Renal pelvis (tissue), 12 donors: ENCODE results near the gene ITGB7. TPM values are rescaled to one million over a fixed set of nuclear protein-coding genes. Genes with fewer than 3 reads are reported as not detected.

Source experiments
- DNase-seq: peaks from one replicate; pipeline ENCODE4 v3.0.0-alpha.2; 2013
- long read RNA-seq, 16 experiments: transcript quantifications; one replicate each; lab custom pipeline, GENCODE V29; 2026
- polyA plus RNA-seq, 3 donors: library from polyadenylated mRNA; unstranded; fragments of 120-200 nt; gene quantifications; one replicate each; pipeline ENCODE4 v1.2.1, GENCODE V29; 2013; ENCODE audit not compliant: insufficient read length in 3 of 3

ITGB7 gene, protein sequence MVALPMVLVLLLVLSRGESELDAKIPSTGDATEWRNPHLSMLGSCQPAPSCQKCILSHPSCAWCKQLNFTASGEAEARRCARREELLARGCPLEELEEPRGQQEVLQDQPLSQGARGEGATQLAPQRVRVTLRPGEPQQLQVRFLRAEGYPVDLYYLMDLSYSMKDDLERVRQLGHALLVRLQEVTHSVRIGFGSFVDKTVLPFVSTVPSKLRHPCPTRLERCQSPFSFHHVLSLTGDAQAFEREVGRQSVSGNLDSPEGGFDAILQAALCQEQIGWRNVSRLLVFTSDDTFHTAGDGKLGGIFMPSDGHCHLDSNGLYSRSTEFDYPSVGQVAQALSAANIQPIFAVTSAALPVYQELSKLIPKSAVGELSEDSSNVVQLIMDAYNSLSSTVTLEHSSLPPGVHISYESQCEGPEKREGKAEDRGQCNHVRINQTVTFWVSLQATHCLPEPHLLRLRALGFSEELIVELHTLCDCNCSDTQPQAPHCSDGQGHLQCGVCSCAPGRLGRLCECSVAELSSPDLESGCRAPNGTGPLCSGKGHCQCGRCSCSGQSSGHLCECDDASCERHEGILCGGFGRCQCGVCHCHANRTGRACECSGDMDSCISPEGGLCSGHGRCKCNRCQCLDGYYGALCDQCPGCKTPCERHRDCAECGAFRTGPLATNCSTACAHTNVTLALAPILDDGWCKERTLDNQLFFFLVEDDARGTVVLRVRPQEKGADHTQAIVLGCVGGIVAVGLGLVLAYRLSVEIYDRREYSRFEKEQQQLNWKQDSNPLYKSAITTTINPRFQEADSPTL
- polyA plus RNA-seq: 1 to 10 TPM; 1.7 to 1.9 (median 1.7) TPM
- long read RNA-seq, donor 1: 0 reads
- long read RNA-seq, donor 2: 0 reads
- long read RNA-seq, donor 3: 0 reads
- long read RNA-seq, donor 4: 0 reads
- long read RNA-seq, donor 5, partial matches to known transcripts: 0 of 1 reads
- long read RNA-seq, donor 5, other reads (novel, unspliced or antisense): 0 of 1 reads
- long read RNA-seq, donor 6: 0 reads
- long read RNA-seq, donor 7: 0 reads
- long read RNA-seq, donor 8, partial matches to known transcripts: 0 of 1 reads
- long read RNA-seq, donor 8, other reads (novel, unspliced or antisense): 0 of 1 reads
- long read RNA-seq, donor 9: 0 reads
- long read RNA-seq, donor 10: 0 reads
- long read RNA-seq, donor 11: 0 reads
- long read RNA-seq, donor 12: 0 reads
- long read RNA-seq, donor 13: 0 reads
- long read RNA-seq, donor 14: 0 reads
- long read RNA-seq, donor 15: 0 reads
- long read RNA-seq, donor 16: 0 reads

DNA sequence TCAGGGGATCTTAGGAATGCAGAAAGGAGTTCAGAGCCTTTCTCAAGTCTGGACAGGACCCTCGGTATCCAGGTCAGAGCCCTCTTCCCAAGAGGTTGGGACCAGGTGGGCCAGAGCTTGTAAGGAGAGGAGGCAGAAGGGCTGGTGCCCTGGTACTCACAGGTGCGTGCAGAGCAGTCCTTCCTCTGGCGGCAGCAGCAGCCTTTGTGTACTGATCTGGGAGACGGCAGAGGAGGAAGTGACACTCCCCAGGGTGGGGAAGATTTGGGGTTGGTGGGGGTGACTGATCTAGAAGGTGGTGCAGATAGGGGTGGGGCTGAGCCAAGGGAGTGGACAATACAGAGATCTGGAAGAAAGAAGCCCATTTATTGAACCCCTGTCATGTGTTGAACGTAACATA lies at the start of gene ITGB7:
TSS of gene ITGB7 (minus strand) at position 210 of the 400 bp plus-strand sequence. CDS start 6,808 bp downstream, outside the sequence.
- DNase-seq: no peak

DNA sequence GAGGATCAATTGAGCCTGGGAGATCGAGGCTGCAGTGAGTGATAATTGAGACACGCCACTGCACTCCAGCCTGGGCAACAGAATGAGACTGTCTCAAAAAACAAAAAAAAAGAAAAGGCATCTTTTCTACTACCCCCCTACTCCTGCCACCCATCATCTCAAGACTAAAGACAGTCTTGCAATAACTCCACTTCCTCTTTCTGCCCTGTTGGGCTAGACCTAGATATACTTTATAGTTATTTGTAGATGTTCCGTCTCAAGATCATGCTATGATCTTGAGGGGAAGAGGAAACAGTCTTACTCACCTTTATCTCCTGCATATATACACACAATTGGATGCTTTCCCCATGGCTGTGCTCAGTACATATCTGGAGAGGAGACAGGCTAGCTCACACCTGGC lies 48.9 kb upstream of the ITGB7 start:
- DNase-seq: no peak

DNA sequence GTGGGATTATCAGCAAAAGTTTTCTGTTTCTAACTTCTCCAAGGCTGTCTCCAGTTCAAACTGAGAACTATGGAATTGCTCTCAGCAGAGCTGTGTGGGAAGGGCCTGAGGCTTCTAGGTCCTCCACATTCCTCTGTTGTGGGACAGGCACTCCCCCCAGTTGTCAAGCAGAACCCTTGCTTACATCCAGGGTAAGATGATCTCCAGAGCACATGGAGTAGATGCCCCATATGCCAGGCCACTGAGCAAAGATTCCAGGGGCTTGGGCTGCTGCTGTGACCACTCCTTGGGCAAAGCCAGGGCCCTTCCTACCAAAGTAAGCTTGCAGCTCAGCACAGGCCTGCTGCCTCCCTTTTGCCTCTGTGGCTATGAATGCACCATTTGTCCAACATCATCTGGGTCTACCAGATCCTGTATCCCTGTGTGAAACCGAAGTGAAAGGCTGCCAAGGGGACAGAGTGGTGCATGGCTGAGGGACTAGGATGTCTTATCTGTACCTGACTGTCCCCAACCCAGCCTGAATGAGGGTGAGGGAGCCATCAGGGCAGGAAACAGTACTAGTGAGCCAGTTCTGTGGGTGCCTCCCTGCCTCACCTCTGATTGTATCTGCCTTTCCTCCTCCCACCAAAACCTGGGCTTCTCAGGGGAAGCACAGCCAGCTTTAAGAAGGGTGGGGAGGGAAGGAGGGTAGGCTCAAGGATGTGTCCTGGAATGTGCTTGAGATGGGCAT lies 47.9 kb upstream of the ITGB7 start:
- DNase-seq: no peak

DNA sequence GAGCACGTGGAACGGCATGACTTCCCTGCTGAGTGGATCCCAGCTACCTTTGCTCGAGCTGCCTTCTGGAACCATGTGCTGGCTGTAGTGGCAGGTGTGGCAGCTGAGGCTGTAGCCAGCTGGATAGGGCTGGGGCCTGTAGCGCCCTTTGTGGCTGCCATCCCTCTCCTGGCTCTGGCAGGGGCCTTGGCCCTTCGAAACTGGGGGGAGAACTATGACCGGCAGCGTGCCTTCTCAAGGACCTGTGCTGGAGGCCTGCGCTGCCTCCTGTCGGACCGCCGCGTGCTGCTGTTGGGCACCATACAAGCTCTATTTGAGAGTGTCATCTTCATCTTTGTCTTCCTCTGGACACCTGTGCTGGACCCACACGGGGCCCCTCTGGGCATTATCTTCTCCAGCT lies 46.2 kb upstream of the ITGB7 start:
- DNase-seq: no peak

DNA sequence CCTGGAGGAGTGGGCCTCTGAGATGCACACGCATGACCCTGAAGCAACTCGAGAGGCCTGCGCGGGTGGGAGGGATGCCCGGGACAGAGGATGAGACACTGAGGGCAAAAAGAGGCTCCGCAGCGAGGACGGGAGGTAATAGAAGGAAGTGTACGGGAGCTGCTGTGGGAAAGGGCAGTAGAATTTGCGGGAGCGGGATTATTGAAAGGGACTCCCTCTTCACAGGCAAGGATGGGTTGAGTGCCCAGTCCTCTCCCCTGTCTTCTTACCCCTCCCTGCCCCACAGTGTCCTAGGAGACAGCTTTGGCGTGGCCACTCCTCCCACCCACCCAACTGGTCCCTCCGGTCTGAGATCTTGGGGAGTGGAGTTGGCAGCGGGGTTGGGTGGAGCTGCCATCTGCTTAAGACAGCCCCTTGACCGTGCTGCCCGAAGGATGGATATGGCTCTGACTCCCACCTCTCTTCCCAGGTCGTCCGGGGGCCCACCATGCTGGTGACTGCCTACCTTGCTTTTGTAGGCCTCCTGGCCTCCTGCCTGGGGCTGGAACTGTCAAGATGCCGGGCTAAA lies 45.4 kb upstream of the ITGB7 start:
- DNase-seq: no peak

DNA sequence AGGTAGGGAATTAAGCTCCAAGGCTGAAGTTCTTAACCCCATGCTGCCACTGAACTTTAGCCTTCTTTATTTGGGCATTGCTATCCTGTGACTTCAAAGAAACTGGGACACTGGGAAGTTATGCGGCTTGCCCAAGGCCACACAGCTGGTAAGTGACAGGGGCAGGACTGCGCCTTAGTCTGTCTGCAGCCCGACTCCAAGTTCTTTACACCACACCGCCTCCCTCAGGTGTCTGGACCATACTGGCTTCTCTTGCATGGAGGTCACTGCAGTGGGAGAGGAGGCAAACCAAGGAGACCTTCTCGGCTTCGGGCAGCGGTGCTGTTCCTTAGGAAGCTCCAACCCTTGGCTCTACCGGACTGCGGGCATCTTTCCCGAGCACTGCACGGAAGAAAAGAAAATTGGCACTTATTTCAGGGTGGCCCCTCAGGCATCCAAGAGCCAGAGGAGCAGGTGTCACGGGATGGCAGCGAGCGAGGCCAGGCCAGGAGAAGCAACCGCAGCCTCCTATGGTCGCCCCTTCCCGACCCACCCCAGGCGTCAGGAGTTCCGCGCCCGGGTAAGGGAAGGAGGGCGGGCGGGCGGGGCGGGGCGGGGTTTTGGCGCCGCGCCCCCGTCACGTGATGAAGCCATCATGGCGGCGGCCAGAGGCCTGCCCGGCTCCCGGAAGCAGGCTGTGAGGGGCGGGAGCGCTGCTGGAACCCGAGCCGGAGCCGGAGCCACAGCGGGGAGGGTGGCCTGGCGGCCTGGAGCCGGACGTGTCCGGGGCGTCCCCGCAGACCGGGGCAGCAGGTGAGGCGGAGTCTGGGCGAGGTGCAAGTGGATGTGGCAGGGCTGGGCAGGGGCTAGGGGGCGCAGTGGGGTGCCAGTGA lies 44.7 kb upstream of the ITGB7 start:
- peak; percentile 80 for DNase-seq

DNA sequence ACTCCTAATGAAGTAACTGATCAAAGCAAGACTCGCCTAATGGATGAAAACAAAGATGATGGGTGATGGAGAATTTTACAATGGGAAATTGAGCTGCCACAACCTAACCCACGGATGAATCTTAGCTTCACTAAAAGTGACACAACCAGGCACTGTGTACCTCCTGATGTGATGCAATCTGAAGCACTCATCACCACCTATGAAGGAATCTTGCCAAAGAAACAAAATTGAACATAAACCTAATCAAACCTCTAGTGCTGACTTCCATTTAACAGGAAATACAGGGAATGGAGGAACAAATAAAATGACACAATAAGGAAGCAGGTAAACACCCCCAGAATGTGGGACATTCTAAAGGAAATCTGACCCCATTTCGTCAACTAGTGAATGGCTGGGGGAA lies 38.2 kb upstream of the ITGB7 start:
- DNase-seq: no peak

DNA sequence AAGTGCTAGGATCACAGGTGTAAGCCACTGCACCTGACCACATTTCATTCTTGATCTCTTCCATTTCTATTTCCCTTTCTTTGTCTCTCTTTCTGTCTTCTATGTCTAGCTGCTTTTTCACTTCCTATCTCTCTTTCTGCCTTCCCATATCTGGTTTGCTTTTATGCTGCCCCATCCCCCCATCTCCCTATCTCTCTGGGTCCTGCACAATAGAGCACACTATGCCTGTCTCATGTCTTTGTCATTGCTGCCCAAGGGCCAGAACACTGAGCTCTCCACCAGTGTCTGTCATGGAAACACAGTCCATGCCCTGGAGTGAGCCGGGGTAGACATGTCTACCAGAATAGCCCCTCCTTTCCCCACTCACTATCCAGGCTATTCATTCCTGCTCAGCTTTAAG lies 37.3 kb upstream of the ITGB7 start:
- no peak for DNase-seq

DNA sequence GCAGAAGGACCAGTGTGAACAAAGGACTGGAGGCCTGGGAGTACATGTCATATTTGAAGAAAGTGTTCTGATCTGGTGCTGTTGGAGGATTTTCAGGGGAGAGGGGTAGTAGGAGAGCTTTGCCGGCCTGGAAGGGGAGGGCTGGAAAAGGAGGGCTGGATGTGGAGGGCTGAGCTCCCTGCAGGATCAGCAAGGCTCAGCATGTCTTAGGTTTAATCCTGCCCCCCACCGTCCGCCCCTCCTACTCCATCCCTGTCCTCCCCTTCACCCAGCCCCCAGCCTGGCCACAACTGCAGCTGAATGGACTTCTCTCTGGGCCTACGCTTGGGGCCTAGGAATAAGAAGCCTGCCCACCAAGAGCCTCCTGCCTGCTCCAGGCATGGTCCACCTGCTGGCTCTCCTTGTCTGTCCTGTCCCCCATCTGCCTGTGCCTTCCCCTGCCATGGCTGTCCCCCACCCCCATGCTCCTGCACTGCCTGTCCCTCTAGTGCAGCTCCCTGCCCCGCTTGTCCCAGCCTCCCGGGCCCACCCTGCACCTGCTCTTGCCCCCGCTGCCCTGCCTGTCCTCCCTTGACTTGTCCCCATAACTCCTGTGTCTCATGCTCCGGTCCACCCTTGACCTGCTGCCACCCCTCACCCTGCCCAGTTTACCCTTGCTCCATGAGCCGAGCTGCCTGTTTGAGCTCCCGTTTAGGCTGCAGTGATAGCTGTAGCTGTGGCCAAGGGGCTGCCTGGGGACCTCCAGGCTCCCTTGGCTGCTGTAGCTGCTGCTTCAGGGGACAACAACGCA lies 34.8 kb upstream of the ITGB7 start:
- DNase-seq: no peak

DNA sequence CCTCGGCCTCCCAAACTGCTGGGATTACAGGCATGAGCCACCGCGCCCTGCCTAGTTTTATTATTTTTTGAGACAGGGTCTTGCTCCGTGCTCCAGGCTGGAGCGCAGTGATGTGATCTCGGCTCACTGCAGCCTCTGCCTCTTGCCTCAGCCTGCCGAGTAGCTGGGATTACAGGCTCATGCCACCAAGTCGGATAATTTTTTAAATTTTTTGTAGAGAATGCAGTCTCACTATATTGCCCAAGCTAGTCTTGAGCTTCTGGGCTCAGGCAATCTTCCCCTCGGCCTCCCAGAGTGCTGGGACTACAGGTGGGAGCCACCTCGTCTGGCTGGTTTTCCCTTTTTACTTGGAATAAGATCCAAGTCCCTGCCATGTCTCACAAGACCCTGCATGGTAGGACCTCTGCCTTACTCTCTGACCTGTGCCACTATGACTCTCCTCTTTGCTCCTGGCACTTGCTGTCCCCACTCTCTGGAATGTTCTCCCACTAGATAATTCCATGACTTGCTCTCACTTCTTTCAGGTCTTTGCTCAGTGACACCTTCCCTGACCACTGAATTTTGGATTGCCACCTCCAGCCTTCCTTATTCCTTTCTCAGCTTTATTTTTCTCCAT lies 32.7 kb upstream of the ITGB7 start:
- DNase-seq: no peak

DNA sequence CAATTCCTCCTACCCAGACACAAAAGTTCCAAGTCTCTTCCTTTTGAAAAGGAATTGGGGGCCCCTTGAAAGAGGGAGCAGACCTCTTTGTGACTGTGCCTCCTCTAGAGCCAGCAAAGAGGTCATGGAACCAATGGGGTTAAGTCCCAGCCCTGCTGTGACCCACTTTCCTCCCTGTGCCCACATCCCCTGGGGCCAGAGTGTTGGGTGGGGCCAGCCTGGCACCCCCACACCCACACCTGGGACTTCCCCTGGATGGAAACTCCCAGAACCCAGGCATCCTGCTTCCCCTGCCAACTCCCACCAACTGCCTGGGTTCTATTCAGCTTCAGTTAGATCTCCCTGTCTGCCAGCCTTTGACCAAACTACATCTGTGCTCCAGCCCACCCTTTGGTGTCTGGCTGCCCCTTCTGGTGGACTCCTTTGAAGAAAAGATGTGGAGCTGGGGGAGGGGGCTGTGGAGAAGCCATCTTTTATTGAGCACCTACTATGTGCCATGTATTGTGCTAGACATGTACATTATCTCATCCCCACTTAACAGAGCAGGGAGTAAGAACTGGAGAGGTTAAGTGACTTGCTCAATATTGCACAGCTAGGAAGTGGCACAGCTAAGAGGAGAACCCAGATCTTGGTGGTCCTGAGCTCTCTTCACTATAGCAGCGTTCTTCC lies 29.5 kb upstream of the ITGB7 start:
- DNase-seq: no peak

DNA sequence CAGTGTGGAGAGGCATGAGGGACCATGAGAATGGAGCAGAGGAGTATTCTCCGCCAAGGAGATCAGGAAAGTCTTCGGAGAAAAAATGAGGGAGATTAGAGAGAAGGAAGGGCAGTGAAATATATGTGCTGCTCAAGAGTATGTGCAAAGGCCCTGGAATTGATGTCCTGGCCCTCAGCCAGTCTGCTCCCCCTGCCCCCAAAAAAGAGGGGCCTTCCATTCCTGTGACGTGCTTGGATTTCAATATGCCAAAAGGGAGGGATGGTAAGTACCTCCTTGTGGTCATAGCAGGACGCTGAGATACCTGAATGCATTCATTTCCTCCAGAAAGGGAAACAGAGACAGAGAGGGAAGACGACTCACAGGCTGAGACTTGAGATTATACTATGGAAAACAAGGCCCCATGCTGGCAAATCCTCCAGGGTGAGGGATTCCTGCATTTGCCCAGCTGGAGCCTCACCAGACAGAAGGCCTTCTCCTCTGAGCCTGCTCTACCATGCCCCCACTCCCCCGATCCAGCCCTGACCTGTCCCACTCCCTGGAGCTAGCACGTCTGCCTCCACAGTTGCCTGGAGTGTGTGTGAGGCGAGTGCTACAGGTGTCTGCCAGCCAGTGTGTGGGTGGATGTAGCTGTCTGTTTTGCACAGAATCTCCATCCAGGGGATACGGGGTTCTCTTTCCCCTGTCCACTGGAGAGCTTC lies 28.8 kb upstream of the ITGB7 start:
- DNase-seq: no peak

DNA sequence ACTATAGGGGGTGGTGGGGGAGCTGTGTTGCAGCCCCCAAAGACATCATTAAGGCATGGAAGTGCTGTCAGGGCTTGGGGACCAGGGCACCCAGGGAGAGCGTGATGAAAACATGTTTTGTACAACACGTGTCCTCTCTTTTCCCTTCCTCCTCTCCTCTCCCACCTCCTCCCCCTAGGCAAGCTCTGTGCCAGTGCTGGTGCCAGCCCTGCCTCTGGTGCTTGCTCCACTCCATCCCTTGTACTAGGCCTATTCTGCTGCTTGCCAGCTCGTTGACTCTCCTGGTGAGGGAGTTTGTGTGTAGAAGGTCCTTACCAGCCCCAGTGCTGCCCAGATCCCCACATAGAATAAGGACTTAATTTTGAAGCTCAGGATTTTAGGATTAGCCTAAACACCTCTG lies 28.1 kb upstream of the ITGB7 start:
- no peak for DNase-seq

DNA sequence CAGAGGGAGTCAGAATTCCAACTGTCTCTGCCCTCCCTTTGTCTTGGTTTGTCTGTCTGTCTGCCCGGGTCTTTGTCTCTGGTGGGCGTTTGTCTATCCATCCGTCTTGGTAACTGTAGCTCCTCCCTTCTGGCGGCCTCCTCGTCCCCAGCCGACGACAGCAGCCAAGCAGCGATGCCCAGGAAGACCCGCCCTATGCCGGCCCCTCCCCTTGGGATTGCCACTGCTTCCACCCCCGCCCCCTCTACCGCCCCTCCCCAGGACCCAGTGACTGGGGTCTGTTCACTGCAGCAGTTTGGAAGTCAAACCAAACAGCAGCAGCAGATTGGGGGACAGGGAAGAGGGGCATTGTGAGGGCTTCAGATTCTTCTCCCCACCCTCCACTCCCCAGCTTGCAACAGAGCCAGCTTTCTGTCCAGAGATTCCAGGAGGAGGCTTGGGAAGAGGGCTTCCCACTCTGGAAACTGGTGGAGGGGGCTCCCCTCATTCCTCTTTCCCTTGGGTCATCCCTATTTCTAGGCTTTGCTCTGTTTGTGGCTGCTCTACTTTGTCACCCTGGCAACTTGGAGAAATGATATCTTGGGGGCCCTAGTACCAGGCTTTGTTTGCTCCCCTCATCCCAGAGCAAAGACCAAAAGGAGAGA lies 27.3 kb upstream of the ITGB7 start:
- DNase-seq: no peak

DNA sequence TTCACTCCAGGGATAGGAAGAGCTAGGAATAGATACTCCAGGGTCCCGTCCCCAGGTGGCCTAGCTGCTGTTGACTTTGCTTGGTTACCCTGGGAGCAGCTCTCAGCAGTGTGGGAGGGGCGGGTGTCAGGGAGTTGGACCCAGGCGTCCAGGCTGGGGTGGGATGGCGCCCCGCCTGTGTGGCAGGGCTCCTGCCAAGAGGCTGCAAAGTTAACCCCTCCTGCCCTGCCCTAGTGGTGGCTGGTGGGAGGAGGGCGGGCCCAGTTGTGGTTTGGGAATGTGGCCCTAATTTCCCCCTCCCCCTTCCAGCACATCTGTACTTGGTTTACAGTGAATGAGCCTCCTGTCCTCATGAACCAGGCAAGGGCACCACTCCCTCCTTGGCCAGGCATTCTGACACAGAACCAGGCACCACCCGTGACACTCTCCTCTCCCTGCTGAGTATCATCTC lies 26.6 kb upstream of the ITGB7 start:
- no peak for DNase-seq

DNA sequence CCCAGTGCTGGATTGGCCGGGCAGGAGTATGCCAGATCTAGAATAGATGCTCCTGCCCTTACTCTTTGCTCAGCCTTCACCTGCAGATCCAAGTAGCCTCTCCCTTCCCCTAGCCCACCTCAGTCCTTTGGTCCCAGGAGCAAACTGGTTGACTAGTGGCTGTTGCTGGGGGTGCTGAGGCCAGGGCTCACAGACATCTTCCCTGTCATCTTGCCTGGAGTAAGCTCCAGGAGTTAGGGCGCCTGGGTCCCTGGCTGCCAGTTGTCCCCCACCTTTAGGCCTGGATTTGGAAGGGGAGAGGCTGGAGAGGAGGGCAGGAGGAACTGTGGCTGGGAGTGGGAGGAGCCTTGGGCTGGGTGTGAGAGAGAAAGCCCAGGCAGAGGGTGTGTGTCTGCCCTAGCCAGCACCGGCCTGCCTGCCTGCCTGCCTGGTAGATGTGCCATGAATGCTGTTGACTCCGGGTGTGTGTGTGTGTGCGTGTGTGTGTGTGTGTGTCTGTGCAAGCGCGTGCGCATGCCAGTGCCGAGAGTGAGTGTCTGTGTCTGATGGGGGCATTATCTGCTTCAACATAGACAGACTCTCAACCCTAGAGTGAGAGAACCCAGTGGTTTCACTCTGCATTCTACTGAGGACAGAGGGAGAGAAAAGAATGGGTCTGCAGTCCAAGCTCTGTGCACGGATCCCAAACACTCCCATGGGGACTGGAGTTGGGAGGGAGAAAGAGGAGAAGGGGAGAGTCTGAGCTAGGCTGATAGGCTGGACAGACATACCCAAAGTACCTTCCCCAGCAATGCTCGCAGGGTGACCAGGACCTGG lies 25.8 kb upstream of the ITGB7 start:
- no peak for DNase-seq
